Ishikawa (cell line): ENCODE results near the gene POLR2L.

Experiments
- CEBPB ChIP-seq: IDR thresholded peaks from 2 replicates; pipeline ENCODE4 v1.6.1; 2012
- RAD21 ChIP-seq: IDR thresholded peaks from 2 replicates; pipeline ENCODE4 v1.6.1; 2012; ENCODE audit warnings: low read depth
- REST ChIP-seq: IDR thresholded peaks from 2 replicates; pipeline ENCODE4 v1.6.1; 2012; ENCODE audit warnings: low read depth, mild to moderate bottlenecking
- TAF1 ChIP-seq: IDR thresholded peaks from 2 replicates; pipeline ENCODE4 v1.6.1; 2012; ENCODE audit warnings: low read depth, mild to moderate bottlenecking
- TCF12 ChIP-seq: IDR thresholded peaks from 2 replicates; pipeline ENCODE4 v1.6.1; 2012; ENCODE audit warnings: low read depth
- TEAD4 ChIP-seq: IDR thresholded peaks from 2 replicates; pipeline ENCODE4 v1.6.1; 2012
- YY1 ChIP-seq: IDR thresholded peaks from 2 replicates; pipeline ENCODE4 v1.6.1; 2012; ENCODE audit warnings: low read depth
- TF ChIP-seq, protein P1 (sequence below): IDR thresholded peaks from 2 replicates; pipeline ENCODE4 v1.6.1; 2012

GRCh38 chr11:829176-829846, 13.0 kb downstream of the POLR2L start:
- no peak for TF ChIP-seq YY1
- TF ChIP-seq, protein P1, sequence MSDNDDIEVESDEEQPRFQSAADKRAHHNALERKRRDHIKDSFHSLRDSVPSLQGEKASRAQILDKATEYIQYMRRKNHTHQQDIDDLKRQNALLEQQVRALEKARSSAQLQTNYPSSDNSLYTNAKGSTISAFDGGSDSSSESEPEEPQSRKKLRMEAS, result no peak
- no peak for TF ChIP-seq RAD21
- no peak for TF ChIP-seq REST
- TF ChIP-seq TAF1, result no peak
- no peak for TF ChIP-seq TCF12
- no peak for TF ChIP-seq CEBPB
- TF ChIP-seq TEAD4, result no peak
